H1 (cell line): Measurements from ENCODE around the gene GPR150. TPM values are rescaled to one million over a fixed set of nuclear protein-coding genes. Genes with fewer than 3 reads are reported as not detected.

Source experiments
- CTCF ChIA-PET: fragments of 300-600 bp; sonication (Branson Sonifier 250); formaldehyde crosslinking; loops from one replicate; lab custom pipeline; 2021; ENCODE audit not compliant: partially characterized antibody; lab: Charles Lee
- POLR2A ChIA-PET: fragments of 300-600 bp; sonication (Branson Sonifier 250); formaldehyde crosslinking; loops from one replicate; lab custom pipeline; 2021; ENCODE audit warnings: inconsistent platforms; ENCODE audit not compliant: partially characterized antibody; lab: Charles Lee
- DNase-seq, 2 experiments: peaks; one replicate each; pipeline versions ENCODE4 v3.0.0 to v3.0.0-alpha.2; 2010 to 2022; ENCODE audit warnings: low spot score in 2 of 2, low read depth in 1 of 2, mixed read lengths in 1 of 2
- FAIRE-seq: peaks from 2 replicates; lab custom pipeline; 2011; peaks lifted over from hg19 to GRCh38; lab: Jason Lieb, UNC
- H2AFZ ChIP-seq: 2 replicates; pipeline ENCODE4 v1.8.1; 2012; ENCODE audit warnings: low read length, inconsistent platforms
- H2AK5ac ChIP-seq: 2 replicates; pipeline ENCODE4 v1.6.1; 2013; ENCODE audit warnings: low read depth, low read length
- H2BK120ac ChIP-seq: replicated peaks from 2 replicates; pipeline ENCODE3; 2013; ENCODE audit warnings: low read depth, low read length, inconsistent platforms
- H2BK12ac ChIP-seq: 2 replicates; pipeline ENCODE4 v1.6.1; 2013; ENCODE audit warnings: low read depth, low read length
- H2BK15ac ChIP-seq: 2 replicates; pipeline ENCODE4 v1.6.1; 2013; ENCODE audit warnings: low read length
- H2BK20ac ChIP-seq: 2 replicates; pipeline ENCODE4 v1.6.1; 2013; ENCODE audit warnings: low read length
- H2BK5ac ChIP-seq: 2 replicates; pipeline ENCODE4 v1.6.1; 2013; ENCODE audit warnings: low read depth, low read length
- H3K14ac ChIP-seq: 2 replicates; pipeline ENCODE4 v1.6.1; 2013; ENCODE audit warnings: inconsistent platforms; ENCODE audit not compliant: insufficient read length
- H3K18ac ChIP-seq: 2 replicates; pipeline ENCODE4 v1.6.1; 2013; ENCODE audit warnings: low read length; ENCODE audit errors: extremely low read depth
- H3K23ac ChIP-seq: 2 replicates; pipeline ENCODE4 v1.6.1; 2013; ENCODE audit warnings: inconsistent platforms; ENCODE audit not compliant: insufficient read length
- H3K23me2 ChIP-seq: 2 replicates; pipeline ENCODE4 v1.6.1; 2013; ENCODE audit warnings: low read depth, low read length
- H3K27ac ChIP-seq: 2 replicates; pipeline ENCODE4 v1.6.1; 2011; ENCODE audit warnings: low read depth, low read length, inconsistent platforms
- H3K27me3 ChIP-seq, 4 experiments: replicated peaks in 1 of 4; 1 replicate in 1 of 4; 2 replicates in 3 of 4; pipeline versions ENCODE4 v1.6.1 to v1.8.1; 2011 to 2013; ENCODE audit warnings: low read length in 3 of 4, mild to moderate bottlenecking in 3 of 4, inconsistent platforms in 2 of 4, mixed read lengths in 2 of 4, moderate library complexity in 1 of 4; ENCODE audit not compliant: control insufficient read depth in 3 of 4, insufficient read depth in 3 of 4; ENCODE audit errors: extremely low read depth in 1 of 4
- H3K36me3 ChIP-seq, 4 experiments: 2 replicates each; pipeline versions ENCODE4 v1.6.1 to v1.8.1; 2011 to 2013; ENCODE audit warnings: mild to moderate bottlenecking in 4 of 4, low read length in 3 of 4, moderate library complexity in 2 of 4, control low read depth in 1 of 4, inconsistent platforms in 1 of 4; ENCODE audit not compliant: insufficient read depth in 4 of 4, control insufficient read depth in 2 of 4
- H3K4ac ChIP-seq: replicated peaks from 2 replicates; pipeline ENCODE3; 2013; ENCODE audit warnings: low read length, low read depth, mixed read lengths, inconsistent platforms; ENCODE audit not compliant: insufficient read length
- H3K4me1 ChIP-seq, 4 experiments: replicated peaks in 1 of 4; 1 replicate in 1 of 4; 2 replicates in 3 of 4; pipeline versions ENCODE4 v1.6.1 to v1.8.1; 2011 to 2013; ENCODE audit warnings: low read length in 3 of 4, inconsistent platforms in 2 of 4, mixed read lengths in 1 of 4; ENCODE audit not compliant: insufficient read depth in 4 of 4, control insufficient read depth in 3 of 4
- H3K4me2 ChIP-seq, 2 experiments: 2 replicates each; pipeline versions ENCODE4 v1.6.1 to v1.8.1; 2011 to 2013; ENCODE audit warnings: low read depth in 2 of 2, low read length in 2 of 2, control low read depth in 1 of 2, inconsistent platforms in 1 of 2, mild to moderate bottlenecking in 1 of 2; ENCODE audit not compliant: insufficient read depth in 1 of 2
- H3K4me3 ChIP-seq, 4 experiments: fragments of 200-600, 300-600 bp in 1 of 4; sonication (generic), shearing (Covaris generic), sonication (Bioruptor Twin) in 1 of 4; 2 replicates each; pipeline versions ENCODE4 v1.5.1 to v1.8.1; 2011 to 2016; ENCODE audit warnings: low read length in 4 of 4, low read depth in 3 of 4, control low read depth in 2 of 4, inconsistent platforms in 2 of 4, mild to moderate bottlenecking in 2 of 4, mixed read lengths in 1 of 4, moderate library complexity in 1 of 4; ENCODE audit not compliant: insufficient read depth in 2 of 4; ENCODE audit errors: extremely low read depth in 1 of 4
- H3K56ac ChIP-seq: replicated peaks from 2 replicates; pipeline ENCODE3; 2013; ENCODE audit warnings: low read depth, mild to moderate bottlenecking, mixed read lengths, low read length, inconsistent platforms; ENCODE audit not compliant: insufficient read length
- H3K79me1 ChIP-seq: 2 replicates; pipeline ENCODE4 v1.6.1; 2013; ENCODE audit warnings: low read depth, low read length, control low read depth
- H3K79me2 ChIP-seq, 2 experiments: 2 replicates each; pipeline versions ENCODE4 v1.6.1 to v1.8.1; 2012 to 2013; ENCODE audit warnings: low read length in 2 of 2, mild to moderate bottlenecking in 2 of 2, inconsistent platforms in 1 of 2; ENCODE audit not compliant: insufficient read depth in 2 of 2, control insufficient read depth in 1 of 2
- H3K9ac ChIP-seq, 4 experiments: replicated peaks in 1 of 4; 1 replicate in 1 of 4; 2 replicates in 3 of 4; pipeline versions ENCODE4 v1.6.1 to v1.8.1; 2011 to 2013; ENCODE audit warnings: low read depth in 3 of 4, low read length in 3 of 4, control low read depth in 2 of 4, mild to moderate bottlenecking in 2 of 4, moderate library complexity in 2 of 4, inconsistent platforms in 1 of 4; ENCODE audit errors: extremely low read depth in 1 of 4
- H3K9me3 ChIP-seq, 2 experiments: 2 replicates each; pipeline versions ENCODE4 v1.6.1 to v1.8.1; 2012 to 2013; ENCODE audit warnings: mild to moderate bottlenecking in 2 of 2, moderate library complexity in 2 of 2, control low read depth in 1 of 2, inconsistent platforms in 1 of 2, low read depth in 1 of 2, low read length in 1 of 2, mixed read lengths in 1 of 2; ENCODE audit not compliant: insufficient read depth in 2 of 2
- H4K20me1 ChIP-seq, 2 experiments: replicated peaks in 1 of 2; 2 replicates each; pipeline versions ENCODE3 to v1.8.1; 2011 to 2013; ENCODE audit warnings: inconsistent platforms in 2 of 2, low read length in 2 of 2, mild to moderate bottlenecking in 1 of 2; ENCODE audit not compliant: insufficient read depth in 2 of 2, control insufficient read depth in 1 of 2
- H4K5ac ChIP-seq: 2 replicates; pipeline ENCODE4 v1.6.1; 2013; ENCODE audit warnings: low read length, low read depth, mixed read lengths, inconsistent platforms; ENCODE audit not compliant: insufficient read length
- H4K8ac ChIP-seq: 2 replicates; pipeline ENCODE4 v1.8.0; 2013; ENCODE audit warnings: mild to moderate bottlenecking, moderate library complexity, low read length, inconsistent platforms; ENCODE audit not compliant: insufficient read depth; ENCODE audit errors: extremely low read depth
- H4K91ac ChIP-seq: replicated peaks from 2 replicates; pipeline ENCODE3; 2013; ENCODE audit warnings: low read length, mixed read lengths, inconsistent platforms; ENCODE audit not compliant: insufficient read length
- BACH1 ChIP-seq: IDR thresholded peaks from 2 replicates; pipeline ENCODE4 v1.6.1; 2012; ENCODE audit warnings: low read length, improper control_type of control experiment
- CREB1 ChIP-seq: IDR thresholded peaks from 2 replicates; pipeline ENCODE4 v1.6.1; 2012; ENCODE audit warnings: inconsistent platforms
- JUND ChIP-seq: IDR thresholded peaks from 2 replicates; pipeline ENCODE4 v1.6.1; 2011; ENCODE audit warnings: mild to moderate bottlenecking, improper control_type of control experiment, low read length
- MAFK ChIP-seq: IDR thresholded peaks from 2 replicates; pipeline ENCODE4 v1.6.1; 2012; ENCODE audit warnings: low read depth, mild to moderate bottlenecking, improper control_type of control experiment, low read length
- NRF1 ChIP-seq: IDR thresholded peaks from 2 replicates; pipeline ENCODE4 v1.6.1; 2011; ENCODE audit warnings: mild to moderate bottlenecking, low read depth, low read length, improper control_type of control experiment
- POLR2AphosphoS5 ChIP-seq: IDR thresholded peaks from 2 replicates; pipeline ENCODE4 v1.6.1; 2011; ENCODE audit warnings: low read depth, low read length
- RBBP5 ChIP-seq: IDR thresholded peaks from 2 replicates; pipeline ENCODE4 v1.7.1; 2012; ENCODE audit warnings: low read depth, mild to moderate bottlenecking, inconsistent platforms, low read length, moderate library complexity, borderline replicate concordance
- SP2 ChIP-seq: IDR thresholded peaks from 2 replicates; pipeline ENCODE4 v1.6.1; 2012; ENCODE audit warnings: mild to moderate bottlenecking, low read length, inconsistent platforms
- SP4 ChIP-seq: IDR thresholded peaks from 2 replicates; pipeline ENCODE4 v1.6.1; 2012; ENCODE audit warnings: low read length, inconsistent platforms
- SUZ12 ChIP-seq: fragments of 200-600 bp; sonication (generic); IDR thresholded peaks from 2 replicates; pipeline ENCODE4 v1.6.1; 2012; ENCODE audit warnings: mild to moderate bottlenecking, inconsistent platforms, low read length, moderate library complexity, mixed read lengths
- TEAD4 ChIP-seq: IDR thresholded peaks from 2 replicates; pipeline ENCODE4 v1.6.1; 2012; ENCODE audit warnings: low read depth, low read length, inconsistent platforms, mixed read lengths
- WGBS, 2 experiments: shearing (Covaris generic) in 1 of 2; methylation state at CpG; one replicate each; pipeline versions ENCODE4 v1.1.6 to v1.1.7; 2013 to 2015; ENCODE audit warnings: low lambda C conversion rate in 2 of 2, mixed read lengths in 2 of 2, inconsistent platforms in 1 of 2, low coverage in 1 of 2, missing lambda C conversion rate in 1 of 2; ENCODE audit not compliant: insufficient replicate concordance in 2 of 2, insufficient coverage in 1 of 2, insufficient read length in 1 of 2; ENCODE audit errors: extremely low coverage in 1 of 2, missing lambda C conversion rate in 1 of 2; 5-methylcytosine and 5-hydroxymethylcytosine counted together
- polyA plus RNA-seq, 7 experiments: library from polyadenylated mRNA; depleted of rRNA in 3 of 7; stranded (reverse) in 5 of 7; unstranded in 2 of 7; fragments of >200 nt in 5 of 7; fragments of 200-250 nt in 2 of 7; gene quantifications; 1 replicate in 5 of 7; 2 replicates in 1 of 7; 4 replicates in 1 of 7; pipeline versions ENCODE4 v1.2.1 to v1.2.3, GENCODE V29; 2011 to 2013; ENCODE audit warnings: missing spikeins in 2 of 7, mixed read lengths in 2 of 7
- total RNA-seq: library from RNA; stranded (reverse); fragmentation: NEBNext Ultra II Directional; extraction: Animal tissue kit (Norgen Biotek cat#: 25700); gene quantifications from 2 replicates; pipeline ENCODE4 v1.2.1, GENCODE V29; 2021

Gene GPR150
- total and polyA plus RNA-seq, 2 of the 8 experiments (the other 6 are each of a cell fraction or from before 2014, with no cell fraction given): 0.14 TPM; not detected in 1

GRCh38 chr5:95610546-95610945 is 9.3 kb upstream of the GPR150 start:
- H3K36me3 ChIP-seq: no peaks in the 10 kb centered on the region
- POLR2A ChIA-PET: no interaction called here
- no peak for FAIRE-seq
- TF ChIP-seq SP4: no peak
- TF ChIP-seq BACH1: no peak
- no peak for TF ChIP-seq TEAD4
- no peak for TF ChIP-seq MAFK
- TF ChIP-seq POLR2AphosphoS5: no peak
- no peak for TF ChIP-seq CREB1
- no peak for TF ChIP-seq SP2
- no peak for TF ChIP-seq RBBP5
- no peak for TF ChIP-seq NRF1
- no peak for TF ChIP-seq JUND
- TF ChIP-seq SUZ12: no peak
- TF ChIP-seq, all 59 proteins: peak for 0
- H3K27ac ChIP-seq: no peak overlapping the region
- no peak overlapping the region for H3K4me3 ChIP-seq
- H4K20me1 ChIP-seq: no peaks in the 10 kb centered on the region
- no peak overlapping the region for H4K5ac ChIP-seq
- no peak overlapping the region for H2BK120ac ChIP-seq
- peaks cover 0 to 6% of the 10 kb centered on the region in 2 experiments; a peak in 2 of 4 replicates for H3K9me3 ChIP-seq
- H3K79me2 ChIP-seq: no peaks in the 10 kb centered on the region
- H3K56ac ChIP-seq: no peak overlapping the region
- no peak for DNase-seq
- no peak overlapping the region for H2AK5ac ChIP-seq
- H3K18ac ChIP-seq: no peak overlapping the region
- no peaks in the 10 kb centered on the region for H3K79me1 ChIP-seq
- CTCF ChIA-PET: no interaction called here
- H3K9ac ChIP-seq: no peak overlapping the region
- H3K4me1 ChIP-seq: no peaks in the 10 kb centered on the region
- no peak overlapping the region for H3K14ac ChIP-seq
- H3K23me2 ChIP-seq: no peaks in the 10 kb centered on the region
- H2AFZ ChIP-seq: no peak overlapping the region
- H2BK5ac ChIP-seq: no peak overlapping the region
- H4K91ac ChIP-seq: no peak overlapping the region
- no peak overlapping the region for H3K23ac ChIP-seq
- 97% methylated on average over 7 of the region's 7 CpGs; no CpG with 5 or more reads in 1 of the 2 experiments for WGBS, 2 experiments
- no peak overlapping the region for H3K4ac ChIP-seq
- no peak overlapping the region for H2BK20ac ChIP-seq
- no peaks in the 10 kb centered on the region for H3K27me3 ChIP-seq
- no peak overlapping the region for H3K4me2 ChIP-seq
- H4K8ac ChIP-seq: no peak overlapping the region
- no peak overlapping the region for H2BK15ac ChIP-seq
- H2BK12ac ChIP-seq: no peak overlapping the region
